H1 (cell line): ENCODE results near the gene TFF2.

Source experiments
- BCL11A ChIP-seq, 2 experiments: IDR thresholded peaks; one replicate each; pipeline ENCODE4 v1.6.1; 2011; ENCODE audit warnings: low read depth in 2 of 2, low read length in 2 of 2, mild to moderate bottlenecking in 2 of 2
- CBX8 ChIP-seq: fragments of 300-800, 300-1000 bp; sonication (generic); IDR thresholded peaks from 2 replicates; pipeline ENCODE4 v1.7.1; 2016; ENCODE audit warnings: low read depth, low read length, borderline replicate concordance
- EP300 ChIP-seq, 2 experiments: IDR thresholded peaks; 1 replicate in 1 of 2; 2 replicates in 1 of 2; pipeline ENCODE4 v1.6.1; 2011 to 2012; ENCODE audit warnings: low read depth in 2 of 2, low read length in 2 of 2, mild to moderate bottlenecking in 2 of 2, borderline replicate concordance in 1 of 2, inconsistent platforms in 1 of 2, moderate library complexity in 1 of 2
- EZH2 ChIP-seq: fragments of 200-600 bp; sonication (generic); IDR thresholded peaks from 2 replicates; pipeline ENCODE4 v1.7.1; 2012; ENCODE audit warnings: low read depth, mild to moderate bottlenecking, moderate library complexity, low read length, inconsistent platforms; ENCODE audit not compliant: severe bottlenecking
- POLR2A ChIP-seq, 2 experiments: IDR thresholded peaks; 1 replicate in 1 of 2; 2 replicates in 1 of 2; pipeline ENCODE4 v1.6.1; 2011; ENCODE audit warnings: low read depth in 2 of 2, low read length in 2 of 2, mild to moderate bottlenecking in 2 of 2; ENCODE audit errors: control extremely low read depth in 1 of 2
- RAD21 ChIP-seq, 2 experiments: IDR thresholded peaks in 1 of 2; conservative IDR thresholded peaks in 1 of 2; 2 replicates each; pipeline ENCODE4 v1.6.1; 2011; ENCODE audit warnings: low read depth in 2 of 2, low read length in 2 of 2, improper control_type of control experiment in 1 of 2, inconsistent platforms in 1 of 2, mild to moderate bottlenecking in 1 of 2, moderate library complexity in 1 of 2
- SP1 ChIP-seq: IDR thresholded peaks from 2 replicates; pipeline ENCODE4 v1.6.1; 2011; ENCODE audit warnings: low read depth, low read length
- TBP ChIP-seq: IDR thresholded peaks from 2 replicates; pipeline ENCODE4 v1.6.1; 2011; ENCODE audit warnings: low read depth, low read length, improper control_type of control experiment
- TEAD4 ChIP-seq: IDR thresholded peaks from 2 replicates; pipeline ENCODE4 v1.6.1; 2012; ENCODE audit warnings: low read depth, low read length, inconsistent platforms, mixed read lengths
- YY1 ChIP-seq: IDR thresholded peaks from 2 replicates; pipeline ENCODE4 v1.6.1; 2011; ENCODE audit warnings: low read depth, mild to moderate bottlenecking, low read length
- ZNF274 ChIP-seq: IDR thresholded peaks from 2 replicates; pipeline ENCODE4 v1.7.0; 2012; ENCODE audit warnings: low read length, borderline replicate concordance; ENCODE audit errors: extremely low read depth
- TF ChIP-seq, protein P1 (sequence below), 3 experiments: IDR thresholded peaks; 1 replicate in 2 of 3; 2 replicates in 1 of 3; pipeline versions ENCODE4 v1.5.1 to v1.6.1; 2011; ENCODE audit warnings: low read length in 3 of 3, mild to moderate bottlenecking in 3 of 3, inconsistent platforms in 2 of 3, low read depth in 1 of 3, moderate library complexity in 1 of 3; ENCODE audit not compliant: insufficient read depth in 1 of 3; ENCODE audit errors: control extremely low read depth in 1 of 3
- TF ChIP-seq, protein P2 (sequence below): IDR thresholded peaks from 2 replicates; pipeline ENCODE4 v1.6.1; 2012; ENCODE audit warnings: low read length, inconsistent platforms

DNA sequence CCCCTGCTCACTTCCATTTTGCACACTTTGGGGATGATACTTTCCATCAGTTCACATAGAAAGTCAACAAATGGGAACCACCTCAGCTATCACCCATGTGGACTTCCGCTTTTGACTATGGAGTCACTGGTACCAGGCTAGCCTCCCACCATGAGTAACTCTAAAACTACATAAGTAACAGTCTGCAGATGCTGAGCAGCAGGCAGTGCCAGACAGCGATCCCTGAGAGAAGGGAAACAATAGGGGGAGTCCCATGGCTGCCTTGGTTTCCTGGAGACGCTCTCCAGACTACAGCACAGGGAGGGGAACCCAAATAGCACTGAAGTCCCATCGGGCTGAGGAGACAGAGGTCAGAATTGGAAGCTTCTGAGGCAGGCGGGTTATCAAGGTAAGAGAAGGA, 2.8 kb upstream of the TFF2 start:
- no peak for TF ChIP-seq RAD21 (IDR thresholded peaks at IDR 0.05 in 1 of 2, conservative IDR thresholded peaks at IDR 0.05 in 1 of 2; ENCODE audit: low read depth in 2 of 2, low read length in 2 of 2)
- no peak for TF ChIP-seq SP1
- TF ChIP-seq TBP: no peak
- TF ChIP-seq, protein P1, sequence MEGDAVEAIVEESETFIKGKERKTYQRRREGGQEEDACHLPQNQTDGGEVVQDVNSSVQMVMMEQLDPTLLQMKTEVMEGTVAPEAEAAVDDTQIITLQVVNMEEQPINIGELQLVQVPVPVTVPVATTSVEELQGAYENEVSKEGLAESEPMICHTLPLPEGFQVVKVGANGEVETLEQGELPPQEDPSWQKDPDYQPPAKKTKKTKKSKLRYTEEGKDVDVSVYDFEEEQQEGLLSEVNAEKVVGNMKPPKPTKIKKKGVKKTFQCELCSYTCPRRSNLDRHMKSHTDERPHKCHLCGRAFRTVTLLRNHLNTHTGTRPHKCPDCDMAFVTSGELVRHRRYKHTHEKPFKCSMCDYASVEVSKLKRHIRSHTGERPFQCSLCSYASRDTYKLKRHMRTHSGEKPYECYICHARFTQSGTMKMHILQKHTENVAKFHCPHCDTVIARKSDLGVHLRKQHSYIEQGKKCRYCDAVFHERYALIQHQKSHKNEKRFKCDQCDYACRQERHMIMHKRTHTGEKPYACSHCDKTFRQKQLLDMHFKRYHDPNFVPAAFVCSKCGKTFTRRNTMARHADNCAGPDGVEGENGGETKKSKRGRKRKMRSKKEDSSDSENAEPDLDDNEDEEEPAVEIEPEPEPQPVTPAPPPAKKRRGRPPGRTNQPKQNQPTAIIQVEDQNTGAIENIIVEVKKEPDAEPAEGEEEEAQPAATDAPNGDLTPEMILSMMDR (IDR thresholded peaks at IDR 0.05; ENCODE audit: control extremely low read depth in 1 of 3, insufficient read depth in 1 of 3, low read depth in 1 of 3, low read length in 3 of 3): no peak
- TF ChIP-seq EP300 (IDR thresholded peaks at IDR 0.05; ENCODE audit: borderline replicate concordance in 1 of 2, low read depth in 2 of 2, low read length in 2 of 2): no peak
- TF ChIP-seq BCL11A (IDR thresholded peaks at IDR 0.05; ENCODE audit: low read depth in 2 of 2, low read length in 2 of 2): no peak
- no peak for TF ChIP-seq TEAD4
- no peak for TF ChIP-seq YY1
- TF ChIP-seq EZH2: no peak
- no peak for TF ChIP-seq CBX8
- TF ChIP-seq POLR2A (IDR thresholded peaks at IDR 0.05; ENCODE audit: control extremely low read depth in 1 of 2, low read depth in 2 of 2, low read length in 2 of 2): no peak
- no peak for TF ChIP-seq ZNF274
- TF ChIP-seq, protein P2, sequence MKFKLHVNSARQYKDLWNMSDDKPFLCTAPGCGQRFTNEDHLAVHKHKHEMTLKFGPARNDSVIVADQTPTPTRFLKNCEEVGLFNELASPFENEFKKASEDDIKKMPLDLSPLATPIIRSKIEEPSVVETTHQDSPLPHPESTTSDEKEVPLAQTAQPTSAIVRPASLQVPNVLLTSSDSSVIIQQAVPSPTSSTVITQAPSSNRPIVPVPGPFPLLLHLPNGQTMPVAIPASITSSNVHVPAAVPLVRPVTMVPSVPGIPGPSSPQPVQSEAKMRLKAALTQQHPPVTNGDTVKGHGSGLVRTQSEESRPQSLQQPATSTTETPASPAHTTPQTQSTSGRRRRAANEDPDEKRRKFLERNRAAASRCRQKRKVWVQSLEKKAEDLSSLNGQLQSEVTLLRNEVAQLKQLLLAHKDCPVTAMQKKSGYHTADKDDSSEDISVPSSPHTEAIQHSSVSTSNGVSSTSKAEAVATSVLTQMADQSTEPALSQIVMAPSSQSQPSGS: no peak
